GM13977 (cell line): ENCODE measurements around the gene DDX49.
A peak's percentile ranks its signal among the peaks of the same experiment; 100 is the strongest.

Experiments
- DNase-seq: peaks from one replicate; pipeline ENCODE4 v3.0.0; 2012; ENCODE audit warnings: low spot score
- CTCF ChIP-seq: IDR thresholded peaks from 2 replicates; pipeline ENCODE4 v1.5.1; 2012; ENCODE audit warnings: mild to moderate bottlenecking, control low read depth; ENCODE audit not compliant: insufficient read depth; ENCODE audit errors: extremely low read depth, missing control alignments
- in situ Hi-C: fragments of 300-500 bp; cut with MboI; formaldehyde crosslinking; loops from one replicate; pipeline ENCODE4 v1.12.0; 2022; ENCODE audit warnings: low sequenced_read_pairs, low pct_unique_long_range_greater_than_20kb, mixed read lengths, inconsistent platforms; ENCODE audit not compliant: unreplicated experiment

Gene DDX49

GRCh38 chr19:18919086-18919899, at the start of gene DDX49, which contains the start of gene COPE:
Gene DDX49 (plus strand): TSS chr19:18919715. CDS start chr19:18919742, 27 bp downstream.
Gene COPE (minus strand): TSS chr19:18919387. CDS start chr19:18919348, 39 bp downstream.
- DNase-seq = peak; percentile 99
- in situ Hi-C loops = no loop called here
- no peak for TF ChIP-seq CTCF

- TF ChIP-seq CTCF = no peak
- DNase-seq = peak; percentile 53
- in situ Hi-C loops = no loop called here
Measured at GRCh38 chr19:18869781-18870530, 49.6 kb upstream of the DDX49 start.

GRCh38 chr19:18870531-18871172, 48.9 kb upstream of the DDX49 start:
- TF ChIP-seq CTCF = no peak
- in situ Hi-C loops = no loop called here
- peak; percentile 43 for DNase-seq

GRCh38 chr19:18871543-18871942, 48.0 kb upstream of the DDX49 start:
- no peak for DNase-seq
- in situ Hi-C loops = no loop called here
- no peak for TF ChIP-seq CTCF

GRCh38 chr19:18875726-18876125, 43.8 kb upstream of the DDX49 start:
- in situ Hi-C loops = no loop called here
- DNase-seq = no peak
- TF ChIP-seq CTCF = no peak

GRCh38 chr19:18876865-18877264, 42.6 kb upstream of the DDX49 start:
- in situ Hi-C loops = no loop called here
- TF ChIP-seq CTCF = no peak
- no peak for DNase-seq
